AG10803 (cell line): Measurements from ENCODE around the gene AMOTL1.
"Not testable (repeated sequence)": the region's sequence is repeated elsewhere in the genome, so short reads cannot be mapped to it uniquely, and the experiment has no call there.

Experiments used
- DNase-seq: peaks from one replicate; pipeline ENCODE4 v3.0.0; 2010; ENCODE audit warnings: low read depth
- H3K4me3 ChIP-seq: 2 replicates; pipeline ENCODE4 v1.5.1; 2011; ENCODE audit warnings: mild to moderate bottlenecking, low read length, control low read depth
- CTCF ChIP-seq: conservative IDR thresholded peaks from 2 replicates; pipeline ENCODE4 v1.5.1; 2011; ENCODE audit warnings: mild to moderate bottlenecking, low read length, control low read depth, inconsistent platforms

AMOTL1 gene

GRCh38 chr11:94806014-94806413 lies 37.9 kb downstream of the AMOTL1 start:
- TF ChIP-seq CTCF: no peak
- no peak overlapping the region for H3K4me3 ChIP-seq
- no peak for DNase-seq

- TF ChIP-seq CTCF: no peak
- peak; percentile 95 for DNase-seq
- no peak overlapping the region for H3K4me3 ChIP-seq
Observed at GRCh38 chr11:94806419-94806818, 38.3 kb downstream of the AMOTL1 start.

- TF ChIP-seq CTCF: no peak
- H3K4me3 ChIP-seq: no peak overlapping the region
- DNase-seq: peak; percentile 68
Observed at GRCh38 chr11:94809251-94809650, 41.1 kb downstream of the AMOTL1 start.

- DNase-seq: peak; percentile 57
- not testable (repeated sequence) for H3K4me3 ChIP-seq
Observed at GRCh38 chr11:94812724-94813720, 44.9 kb downstream of the AMOTL1 start.

- DNase-seq: no peak
- H3K4me3 ChIP-seq: no peak overlapping the region
- no peak for TF ChIP-seq CTCF
Observed at GRCh38 chr11:94814272-94814976, 46.3 kb downstream of the AMOTL1 start.

GRCh38 chr11:94815705-94816344 lies 47.7 kb downstream of the AMOTL1 start:
- H3K4me3 ChIP-seq: no peak overlapping the region
- DNase-seq: no peak
- TF ChIP-seq CTCF: no peak

GRCh38 chr11:94820480-94820879 lies 52.3 kb downstream of the AMOTL1 start:
- H3K4me3 ChIP-seq: no peak overlapping the region
- no peak for TF ChIP-seq CTCF
- no peak for DNase-seq
